Body of pancreas (tissue), 4 donors: ENCODE data around the gene RNF5.

Experiments
- POLR2A ChIP-seq, 3 donors: fragments of 450-650 bp; IDR thresholded peaks; one replicate each; pipeline ENCODE4 v1.6.1; 2016; ENCODE audit warnings: antibody characterized with exemption in 3 of 3, mild to moderate bottlenecking in 2 of 3
- TF ChIP-seq, protein P1 (sequence below), 7 experiments: fragments of 450-650 bp in 4 of 7; fragments of 200-600 bp in 3 of 7; sonication (generic) in 3 of 7; IDR thresholded peaks; one replicate each; pipeline ENCODE4 v1.5.1; 2016 to 2019; ENCODE audit warnings: antibody characterized with exemption in 7 of 7

DNA sequence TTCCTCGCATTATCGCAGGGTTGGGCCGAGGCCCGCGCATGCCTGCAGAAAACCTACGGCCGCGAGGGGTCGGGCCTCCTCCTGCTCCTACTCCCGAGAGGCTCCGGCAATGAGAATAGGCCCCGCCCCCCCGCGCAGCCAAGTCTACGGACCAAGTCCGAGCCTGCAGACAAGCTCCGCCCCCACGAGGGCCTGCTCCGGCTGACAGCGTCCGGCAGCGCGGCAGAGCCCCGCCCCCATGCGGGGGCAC lies 17.4 kb downstream of the RNF5 start:
- TF ChIP-seq, protein P1, sequence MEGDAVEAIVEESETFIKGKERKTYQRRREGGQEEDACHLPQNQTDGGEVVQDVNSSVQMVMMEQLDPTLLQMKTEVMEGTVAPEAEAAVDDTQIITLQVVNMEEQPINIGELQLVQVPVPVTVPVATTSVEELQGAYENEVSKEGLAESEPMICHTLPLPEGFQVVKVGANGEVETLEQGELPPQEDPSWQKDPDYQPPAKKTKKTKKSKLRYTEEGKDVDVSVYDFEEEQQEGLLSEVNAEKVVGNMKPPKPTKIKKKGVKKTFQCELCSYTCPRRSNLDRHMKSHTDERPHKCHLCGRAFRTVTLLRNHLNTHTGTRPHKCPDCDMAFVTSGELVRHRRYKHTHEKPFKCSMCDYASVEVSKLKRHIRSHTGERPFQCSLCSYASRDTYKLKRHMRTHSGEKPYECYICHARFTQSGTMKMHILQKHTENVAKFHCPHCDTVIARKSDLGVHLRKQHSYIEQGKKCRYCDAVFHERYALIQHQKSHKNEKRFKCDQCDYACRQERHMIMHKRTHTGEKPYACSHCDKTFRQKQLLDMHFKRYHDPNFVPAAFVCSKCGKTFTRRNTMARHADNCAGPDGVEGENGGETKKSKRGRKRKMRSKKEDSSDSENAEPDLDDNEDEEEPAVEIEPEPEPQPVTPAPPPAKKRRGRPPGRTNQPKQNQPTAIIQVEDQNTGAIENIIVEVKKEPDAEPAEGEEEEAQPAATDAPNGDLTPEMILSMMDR (IDR thresholded peaks at IDR 0.05), result peak; percentile 30 to 96 (median 78)
- no peak for TF ChIP-seq POLR2A (IDR thresholded peaks at IDR 0.05)
